OCI-LY7 (cell line): Measurements from ENCODE around the gene RPL27A.

Experiments
- CTCF ChIP-seq: fragments of 200-600 bp; sonication (generic); conservative IDR thresholded peaks from 2 replicates; pipeline ENCODE4 v1.5.1; 2014; ENCODE audit warnings: mild to moderate bottlenecking, antibody characterized with exemption, low read length, moderate library complexity, mixed read lengths
- EZH2phosphoT487 ChIP-seq: fragments of 200-600 bp; sonication (generic); IDR thresholded peaks from 2 replicates; pipeline ENCODE4 v1.6.1; 2018; ENCODE audit warnings: low read depth, borderline replicate concordance, mild to moderate bottlenecking, mixed run types, antibody characterized with exemption, low read length, moderate library complexity, mixed read lengths

GRCh38 chr11:8693555-8693954 lies 11.0 kb downstream of the RPL27A start:
- TF ChIP-seq CTCF = no peak
- no peak for TF ChIP-seq EZH2phosphoT487
